Activated effector memory CD4-positive, alpha-beta T cell treated with anti-CD3 and anti-CD28 coated beads, Interleukin-2, amount 50 U/mL, for 16 hours (primary cell): Measurements from ENCODE around the gene WDR27.

Experiments
- DNase-seq: peaks from one replicate; pipeline ENCODE4 v3.0.0-alpha.2; 2020

WDR27 gene

GRCh38 chr6:169590376-169590939, 111.4 kb downstream of the WDR27 start:
- DNase-seq = no peak

- DNase-seq = no peak
These were observed 112.1 kb downstream of the WDR27 start for GRCh38 chr6:169589699-169590257.

- DNase-seq = no peak
These were observed 112.5 kb downstream of the WDR27 start for GRCh38 chr6:169589293-169589692.

- DNase-seq = no peak
These were observed 113.9 kb downstream of the WDR27 start for GRCh38 chr6:169587975-169588374.

GRCh38 chr6:169583886-169584541, 117.8 kb downstream of the WDR27 start:
- DNase-seq = no peak

- DNase-seq = no peak
These were observed 122.3 kb downstream of the WDR27 start for GRCh38 chr6:169579407-169580111.

GRCh38 chr6:169577974-169578373, 123.9 kb downstream of the WDR27 start:
- DNase-seq = no peak

- no peak for DNase-seq
These were observed 124.6 kb downstream of the WDR27 start for GRCh38 chr6:169577236-169577635.

- DNase-seq = no peak
These were observed 126.0 kb downstream of the WDR27 start for GRCh38 chr6:169575821-169576220.

- no peak for DNase-seq
These were observed 126.5 kb downstream of the WDR27 start for GRCh38 chr6:169575365-169575764.

GRCh38 chr6:169574420-169574819, 127.4 kb downstream of the WDR27 start:
- no peak for DNase-seq

GRCh38 chr6:169573883-169574282, 127.9 kb downstream of the WDR27 start:
- no peak for DNase-seq

- no peak for DNase-seq
These were observed 130.5 kb downstream of the WDR27 start for GRCh38 chr6:169571123-169571962.

GRCh38 chr6:169568314-169569087, 133.3 kb downstream of the WDR27 start:
- no peak for DNase-seq

GRCh38 chr6:169567819-169568218, 134.0 kb downstream of the WDR27 start:
- no peak for DNase-seq

GRCh38 chr6:169566961-169567750, 134.7 kb downstream of the WDR27 start:
- no peak for DNase-seq

- no peak for DNase-seq
These were observed 135.5 kb downstream of the WDR27 start for GRCh38 chr6:169566319-169566718.

GRCh38 chr6:169564453-169565240, 137.2 kb downstream of the WDR27 start:
- no peak for DNase-seq

GRCh38 chr6:169561665-169562064, 140.2 kb downstream of the WDR27 start:
- no peak for DNase-seq

GRCh38 chr6:169559592-169559991, 142.2 kb downstream of the WDR27 start:
- DNase-seq = no peak
